Regular cardiac myocyte (primary cell): Measurements from ENCODE around the gene MSI2. TPM values are rescaled to one million over a fixed set of nuclear protein-coding genes. Genes with fewer than 3 reads are reported as not detected.

ENCODE experiments used
- total RNA-seq: library from RNA; depleted of rRNA; stranded (reverse); fragments of >200 nt; gene quantifications from 2 replicates; pipeline ENCODE4 v1.2.3, GENCODE V29; 2014

The MSI2 gene
- 10.9 and 18.3 TPM in 2 replicates for total RNA-seq

GRCh38 chr17:57255776-57256681, at the start of gene MSI2:
Gene MSI2 (plus strand): TSS chr17:57256523. CDS start chr17:57256743, 220 bp downstream.

Other genes with a start within 250 kb of the MSI2 start
- gene AKAP1, start 171.3 kb upstream of the MSI2 start, total RNA-seq, result 11.0 and 15.9 TPM in 2 replicates